HEK293 (cell line): Measurements from ENCODE around the gene TSEN54.

Experiments
- GLI4 ChIP-seq: fragments of 450-650 bp; formaldehyde crosslinking; IDR thresholded peaks from 2 replicates; pipeline ENCODE4 v1.5.1; 2016; ENCODE audit warnings: missing biosample characterization, missing genetic modification characterization
- GLIS1 ChIP-seq: fragments of 450-650 bp; formaldehyde crosslinking; IDR thresholded peaks from 2 replicates; pipeline ENCODE4 v1.5.1; 2016; ENCODE audit warnings: missing biosample characterization, missing genetic modification characterization
- HOXC10 ChIP-seq: sonication (generic); formaldehyde crosslinking; IDR thresholded peaks from 2 replicates; pipeline ENCODE4 v1.8.1; 2023; ENCODE audit warnings: mild to moderate bottlenecking, missing genetic modification reagents
- HOXD13 ChIP-seq: sonication (generic); formaldehyde crosslinking; IDR thresholded peaks from 2 replicates; pipeline ENCODE4 v1.8.0; 2022; ENCODE audit warnings: missing genetic modification reagents, borderline replicate concordance
- KLF1 ChIP-seq: fragments of 450-650 bp; formaldehyde crosslinking; IDR thresholded peaks from 2 replicates; pipeline ENCODE4 v1.5.1; 2016; ENCODE audit warnings: missing biosample characterization, missing genetic modification characterization
- KLF8 ChIP-seq: fragments of 450-650 bp; formaldehyde crosslinking; IDR thresholded peaks from 2 replicates; pipeline ENCODE4 v1.5.1; 2016; ENCODE audit warnings: missing biosample characterization, missing genetic modification characterization
- ZBTB7A ChIP-seq: fragments of 450-650 bp; formaldehyde crosslinking; IDR thresholded peaks from 2 replicates; pipeline ENCODE4 v1.5.1; 2016; ENCODE audit warnings: low read depth, missing biosample characterization, missing genetic modification characterization
- ZFP37 ChIP-seq: fragments of 450-650 bp; formaldehyde crosslinking; IDR thresholded peaks from 2 replicates; pipeline ENCODE4 v1.5.1; 2016; ENCODE audit warnings: missing biosample characterization, missing genetic modification characterization
- ZFP69B ChIP-seq: fragments of 450-650 bp; formaldehyde crosslinking; IDR thresholded peaks from 2 replicates; pipeline ENCODE4 v1.5.1; 2016; ENCODE audit warnings: missing biosample characterization, missing genetic modification characterization
- ZNF157 ChIP-seq: fragments of 450-650 bp; formaldehyde crosslinking; IDR thresholded peaks from 2 replicates; pipeline ENCODE4 v1.5.1; 2016; ENCODE audit warnings: missing biosample characterization, missing genetic modification characterization
- ZNF175 ChIP-seq: fragments of 450-650 bp; formaldehyde crosslinking; IDR thresholded peaks from 2 replicates; pipeline ENCODE4 v1.5.1; 2016; ENCODE audit warnings: missing biosample characterization, missing genetic modification characterization
- ZNF2 ChIP-seq: fragments of 450-650 bp; formaldehyde crosslinking; IDR thresholded peaks from 2 replicates; pipeline ENCODE4 v1.5.1; 2016; ENCODE audit warnings: missing biosample characterization, missing genetic modification characterization
- ZNF221 ChIP-seq: fragments of 450-650 bp; formaldehyde crosslinking; IDR thresholded peaks from 2 replicates; pipeline ENCODE4 v1.5.1; 2017; ENCODE audit warnings: missing biosample characterization, missing genetic modification characterization, borderline replicate concordance
- ZNF23 ChIP-seq: fragments of 450-650 bp; formaldehyde crosslinking; IDR thresholded peaks from 2 replicates; pipeline ENCODE4 v1.5.1; 2016; ENCODE audit warnings: missing biosample characterization, missing genetic modification characterization, borderline replicate concordance
- ZNF24 ChIP-seq: fragments of 450-650 bp; formaldehyde crosslinking; IDR thresholded peaks from 2 replicates; pipeline ENCODE4 v1.5.1; 2016; ENCODE audit warnings: missing biosample characterization, missing genetic modification characterization
- ZNF266 ChIP-seq: fragments of 450-650 bp; formaldehyde crosslinking; IDR thresholded peaks from 2 replicates; pipeline ENCODE4 v1.5.1; 2016; ENCODE audit warnings: missing biosample characterization, missing genetic modification characterization, low read depth
- ZNF404 ChIP-seq: fragments of 450-650 bp; formaldehyde crosslinking; IDR thresholded peaks from 2 replicates; pipeline ENCODE4 v1.5.1; 2017; ENCODE audit warnings: missing biosample characterization, missing genetic modification characterization
- ZNF433 ChIP-seq: fragments of 450-650 bp; formaldehyde crosslinking; IDR thresholded peaks from 2 replicates; pipeline ENCODE4 v1.5.1; 2016; ENCODE audit warnings: missing biosample characterization, missing genetic modification characterization, low read depth
- ZNF510 ChIP-seq: fragments of 450-650 bp; formaldehyde crosslinking; IDR thresholded peaks from 2 replicates; pipeline ENCODE4 v1.5.1; 2018; ENCODE audit warnings: mild to moderate bottlenecking, missing genetic modification characterization, missing biosample characterization; ENCODE audit not compliant: insufficient replicate concordance
- ZNF530 ChIP-seq: fragments of 450-650 bp; formaldehyde crosslinking; IDR thresholded peaks from 2 replicates; pipeline ENCODE4 v1.5.1; 2016; ENCODE audit warnings: low read depth, missing biosample characterization, missing genetic modification characterization
- ZNF544 ChIP-seq: fragments of 450-650 bp; formaldehyde crosslinking; IDR thresholded peaks from 2 replicates; pipeline ENCODE4 v1.5.0; 2017; ENCODE audit warnings: missing biosample characterization, missing genetic modification characterization
- ZNF549 ChIP-seq: fragments of 450-650 bp; IDR thresholded peaks from 2 replicates; pipeline ENCODE4 v1.5.1; 2018; ENCODE audit warnings: missing biosample characterization, missing genetic modification characterization, mild to moderate bottlenecking, inconsistent platforms, moderate library complexity
- ZNF560 ChIP-seq: fragments of 450-650 bp; formaldehyde crosslinking; IDR thresholded peaks from 2 replicates; pipeline ENCODE4 v1.5.1; 2017; ENCODE audit warnings: missing biosample characterization, missing genetic modification characterization, borderline replicate concordance
- ZNF626 ChIP-seq: fragments of 450-650 bp; sonication (Bioruptor Pico); formaldehyde crosslinking; IDR thresholded peaks from 2 replicates; pipeline ENCODE4 v1.5.1; 2018; ENCODE audit warnings: missing biosample characterization, missing genetic modification characterization, inconsistent platforms
- ZNF677 ChIP-seq: fragments of 450-650 bp; IDR thresholded peaks from 2 replicates; pipeline ENCODE4 v1.5.0; 2018; ENCODE audit warnings: missing biosample characterization, mild to moderate bottlenecking, missing genetic modification characterization, moderate library complexity
- ZNF791 ChIP-seq: fragments of 450-650 bp; formaldehyde crosslinking; IDR thresholded peaks from 2 replicates; pipeline ENCODE4 v1.5.1; 2016; ENCODE audit warnings: missing biosample characterization, missing genetic modification characterization
- ZSCAN23 ChIP-seq: fragments of 450-650 bp; formaldehyde crosslinking; IDR thresholded peaks from 2 replicates; pipeline ENCODE4 v1.5.1; 2016; ENCODE audit warnings: missing biosample characterization, missing genetic modification characterization
- TF ChIP-seq, protein P1 (sequence below): fragments of 450-650 bp; formaldehyde crosslinking; IDR thresholded peaks from 2 replicates; pipeline ENCODE4 v1.5.1; 2017; ENCODE audit warnings: missing biosample characterization, missing genetic modification characterization
- TF ChIP-seq, protein P2 (sequence below): fragments of 450-650 bp; formaldehyde crosslinking; optimal IDR thresholded peaks from 2 replicates; pipeline ENCODE3; 2016; ENCODE audit warnings: missing biosample characterization, mild to moderate bottlenecking, missing genetic modification characterization
- TF ChIP-seq, protein P3 (sequence below): fragments of 450-650 bp; formaldehyde crosslinking; IDR thresholded peaks from 2 replicates; pipeline ENCODE4 v1.5.1; 2016; ENCODE audit warnings: missing biosample characterization, missing genetic modification characterization
- TF ChIP-seq, protein P4 (sequence below): fragments of 450-650 bp; formaldehyde crosslinking; IDR thresholded peaks from 2 replicates; pipeline ENCODE4 v1.5.1; 2016; ENCODE audit warnings: missing biosample characterization, missing genetic modification characterization
- TF ChIP-seq, protein P5 (sequence below): fragments of 450-650 bp; formaldehyde crosslinking; IDR thresholded peaks from 2 replicates; pipeline ENCODE4 v1.5.1; 2016; ENCODE audit warnings: missing biosample characterization, missing genetic modification characterization

Gene TSEN54

DNA sequence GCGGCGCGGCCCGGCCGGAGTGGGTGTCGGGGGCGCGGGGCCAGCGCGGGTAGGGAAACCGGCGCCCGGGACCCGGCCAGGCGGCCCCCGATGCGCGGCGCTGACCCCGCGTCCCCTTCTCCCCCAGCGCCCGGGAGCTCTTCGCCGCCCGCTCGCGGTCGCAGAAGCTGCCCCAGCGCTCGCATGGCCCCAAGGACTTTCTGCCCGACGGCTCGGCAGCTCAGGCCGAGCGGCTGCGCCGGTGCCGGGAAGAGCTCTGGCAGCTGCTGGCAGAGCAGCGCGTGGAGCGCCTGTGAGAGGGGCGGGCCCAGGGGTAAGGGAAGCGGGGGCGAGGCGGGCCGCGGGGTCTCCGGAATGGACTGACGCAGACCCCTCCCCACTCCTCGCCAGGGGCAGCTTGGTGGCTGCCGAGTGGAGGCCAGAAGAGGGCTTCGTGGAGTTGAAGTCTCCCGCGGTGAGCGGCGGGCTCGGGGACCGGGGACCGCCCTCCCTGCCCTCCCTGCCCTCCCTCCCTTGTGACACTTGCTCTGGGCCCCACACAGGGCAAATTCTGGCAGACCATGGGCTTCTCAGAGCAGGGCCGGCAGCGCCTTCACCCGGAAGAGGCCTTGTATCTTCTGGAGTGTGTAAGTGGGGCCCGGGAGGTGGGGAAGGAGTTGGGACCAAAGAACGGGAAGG lies 430 bp downstream of the TSEN54 start (continued):
- no peak for TF ChIP-seq ZSCAN23 (tag by site-specific recombination)
- 0 out of 2 replicates have a peak, but pooled peaks have one; percentile 23 for TF ChIP-seq ZFP37 (tag by site-specific recombination)
- TF ChIP-seq KLF8 (tag by site-specific recombination): 0 out of 2 replicates have a peak, but pooled peaks have one; percentile 17
- TF ChIP-seq, protein P1, sequence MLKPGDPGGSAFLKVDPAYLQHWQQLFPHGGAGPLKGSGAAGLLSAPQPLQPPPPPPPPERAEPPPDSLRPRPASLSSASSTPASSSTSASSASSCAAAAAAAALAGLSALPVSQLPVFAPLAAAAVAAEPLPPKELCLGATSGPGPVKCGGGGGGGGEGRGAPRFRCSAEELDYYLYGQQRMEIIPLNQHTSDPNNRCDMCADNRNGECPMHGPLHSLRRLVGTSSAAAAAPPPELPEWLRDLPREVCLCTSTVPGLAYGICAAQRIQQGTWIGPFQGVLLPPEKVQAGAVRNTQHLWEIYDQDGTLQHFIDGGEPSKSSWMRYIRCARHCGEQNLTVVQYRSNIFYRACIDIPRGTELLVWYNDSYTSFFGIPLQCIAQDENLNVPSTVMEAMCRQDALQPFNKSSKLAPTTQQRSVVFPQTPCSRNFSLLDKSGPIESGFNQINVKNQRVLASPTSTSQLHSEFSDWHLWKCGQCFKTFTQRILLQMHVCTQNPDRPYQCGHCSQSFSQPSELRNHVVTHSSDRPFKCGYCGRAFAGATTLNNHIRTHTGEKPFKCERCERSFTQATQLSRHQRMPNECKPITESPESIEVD (tag by site-specific recombination): no peak
- no peak for TF ChIP-seq ZNF549 (tag by site-specific recombination)
- TF ChIP-seq, protein P2, sequence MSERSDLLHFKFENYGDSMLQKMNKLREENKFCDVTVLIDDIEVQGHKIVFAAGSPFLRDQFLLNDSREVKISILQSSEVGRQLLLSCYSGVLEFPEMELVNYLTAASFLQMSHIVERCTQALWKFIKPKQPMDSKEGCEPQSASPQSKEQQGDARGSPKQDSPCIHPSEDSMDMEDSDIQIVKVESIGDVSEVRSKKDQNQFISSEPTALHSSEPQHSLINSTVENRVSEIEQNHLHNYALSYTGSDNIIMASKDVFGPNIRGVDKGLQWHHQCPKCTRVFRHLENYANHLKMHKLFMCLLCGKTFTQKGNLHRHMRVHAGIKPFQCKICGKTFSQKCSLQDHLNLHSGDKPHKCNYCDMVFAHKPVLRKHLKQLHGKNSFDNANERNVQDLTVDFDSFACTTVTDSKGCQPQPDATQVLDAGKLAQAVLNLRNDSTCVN (tag by site-specific recombination): peak; percentile 44
- TF ChIP-seq, protein P3, sequence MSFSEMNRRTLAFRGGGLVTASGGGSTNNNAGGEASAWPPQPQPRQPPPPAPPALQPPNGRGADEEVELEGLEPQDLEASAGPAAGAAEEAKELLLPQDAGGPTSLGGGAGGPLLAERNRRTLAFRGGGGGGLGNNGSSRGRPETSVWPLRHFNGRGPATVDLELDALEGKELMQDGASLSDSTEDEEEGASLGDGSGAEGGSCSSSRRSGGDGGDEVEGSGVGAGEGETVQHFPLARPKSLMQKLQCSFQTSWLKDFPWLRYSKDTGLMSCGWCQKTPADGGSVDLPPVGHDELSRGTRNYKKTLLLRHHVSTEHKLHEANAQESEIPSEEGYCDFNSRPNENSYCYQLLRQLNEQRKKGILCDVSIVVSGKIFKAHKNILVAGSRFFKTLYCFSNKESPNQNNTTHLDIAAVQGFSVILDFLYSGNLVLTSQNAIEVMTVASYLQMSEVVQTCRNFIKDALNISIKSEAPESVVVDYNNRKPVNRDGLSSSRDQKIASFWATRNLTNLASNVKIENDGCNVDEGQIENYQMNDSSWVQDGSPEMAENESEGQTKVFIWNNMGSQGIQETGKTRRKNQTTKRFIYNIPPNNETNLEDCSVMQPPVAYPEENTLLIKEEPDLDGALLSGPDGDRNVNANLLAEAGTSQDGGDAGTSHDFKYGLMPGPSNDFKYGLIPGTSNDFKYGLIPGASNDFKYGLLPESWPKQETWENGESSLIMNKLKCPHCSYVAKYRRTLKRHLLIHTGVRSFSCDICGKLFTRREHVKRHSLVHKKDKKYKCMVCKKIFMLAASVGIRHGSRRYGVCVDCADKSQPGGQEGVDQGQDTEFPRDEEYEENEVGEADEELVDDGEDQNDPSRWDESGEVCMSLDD: no peak
- TF ChIP-seq, protein P4, sequence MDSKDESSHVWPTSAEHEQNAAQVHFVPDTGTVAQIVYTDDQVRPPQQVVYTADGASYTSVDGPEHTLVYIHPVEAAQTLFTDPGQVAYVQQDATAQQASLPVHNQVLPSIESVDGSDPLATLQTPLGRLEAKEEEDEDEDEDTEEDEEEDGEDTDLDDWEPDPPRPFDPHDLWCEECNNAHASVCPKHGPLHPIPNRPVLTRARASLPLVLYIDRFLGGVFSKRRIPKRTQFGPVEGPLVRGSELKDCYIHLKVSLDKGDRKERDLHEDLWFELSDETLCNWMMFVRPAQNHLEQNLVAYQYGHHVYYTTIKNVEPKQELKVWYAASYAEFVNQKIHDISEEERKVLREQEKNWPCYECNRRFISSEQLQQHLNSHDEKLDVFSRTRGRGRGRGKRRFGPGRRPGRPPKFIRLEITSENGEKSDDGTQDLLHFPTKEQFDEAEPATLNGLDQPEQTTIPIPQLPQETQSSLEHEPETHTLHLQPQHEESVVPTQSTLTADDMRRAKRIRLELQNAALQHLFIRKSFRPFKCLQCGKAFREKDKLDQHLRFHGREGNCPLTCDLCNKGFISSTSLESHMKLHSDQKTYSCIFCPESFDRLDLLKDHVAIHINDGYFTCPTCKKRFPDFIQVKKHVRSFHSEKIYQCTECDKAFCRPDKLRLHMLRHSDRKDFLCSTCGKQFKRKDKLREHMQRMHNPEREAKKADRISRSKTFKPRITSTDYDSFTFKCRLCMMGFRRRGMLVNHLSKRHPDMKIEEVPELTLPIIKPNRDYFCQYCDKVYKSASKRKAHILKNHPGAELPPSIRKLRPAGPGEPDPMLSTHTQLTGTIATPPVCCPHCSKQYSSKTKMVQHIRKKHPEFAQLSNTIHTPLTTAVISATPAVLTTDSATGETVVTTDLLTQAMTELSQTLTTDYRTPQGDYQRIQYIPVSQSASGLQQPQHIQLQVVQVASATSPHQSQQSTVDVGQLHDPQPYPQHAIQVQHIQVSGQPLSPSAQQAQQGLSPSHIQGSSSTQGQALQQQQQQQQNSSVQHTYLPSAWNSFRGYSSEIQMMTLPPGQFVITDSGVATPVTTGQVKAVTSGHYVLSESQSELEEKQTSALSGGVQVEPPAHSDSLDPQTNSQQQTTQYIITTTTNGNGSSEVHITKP (tag by site-specific recombination): peak; percentile 49; the same call in 1 of the 2 replicates
- TF ChIP-seq ZNF157 (tag by site-specific recombination): no peak
- peak; percentile 96 for TF ChIP-seq ZFP69B (tag by site-specific recombination)
- no peak for TF ChIP-seq ZNF23 (tag by site-specific recombination)
- TF ChIP-seq ZNF404 (tag by site-specific recombination): no peak
- TF ChIP-seq ZNF433 (tag by site-specific recombination): no peak
- TF ChIP-seq GLIS1 (tag by site-specific recombination): peak; percentile 55; the same call in 1 of the 2 replicates
- TF ChIP-seq, protein P5, sequence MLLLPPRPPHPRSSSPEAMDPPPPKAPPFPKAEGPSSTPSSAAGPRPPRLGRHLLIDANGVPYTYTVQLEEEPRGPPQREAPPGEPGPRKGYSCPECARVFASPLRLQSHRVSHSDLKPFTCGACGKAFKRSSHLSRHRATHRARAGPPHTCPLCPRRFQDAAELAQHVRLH (tag by site-specific recombination): no peak
- no peak for TF ChIP-seq ZNF530 (tag by site-specific recombination)
- TF ChIP-seq HOXD13 (CRISPR knock-in tag): no peak
- 0 out of 2 replicates have a peak, but pooled peaks have one; percentile 53 for TF ChIP-seq ZBTB7A (tag by site-specific recombination)
- no peak for TF ChIP-seq ZNF544 (tag by site-specific recombination)
- no peak for TF ChIP-seq ZNF2 (tag by site-specific recombination)
- TF ChIP-seq ZNF791: no peak
- no peak for TF ChIP-seq GLI4 (tag by site-specific recombination)
- no peak for TF ChIP-seq ZNF626 (tag by site-specific recombination)
- TF ChIP-seq ZNF221 (tag by site-specific recombination): no peak
- TF ChIP-seq KLF1: 0 out of 2 replicates have a peak, but pooled peaks have one; percentile 19
- TF ChIP-seq ZNF560 (tag by site-specific recombination): no peak
- no peak for TF ChIP-seq ZNF510 (tag by site-specific recombination)
- TF ChIP-seq ZNF24 (tag by site-specific recombination): no peak
- TF ChIP-seq ZNF677 (tag by site-specific recombination): no peak; the same call in 1 of the 2 replicates
- TF ChIP-seq HOXC10 (CRISPR knock-in tag): no peak; the same call in 1 of the 2 replicates
- no peak for TF ChIP-seq ZNF175 (tag by site-specific recombination)
- TF ChIP-seq ZNF266 (tag by site-specific recombination): no peak
